Esophagus muscularis mucosa (tissue), 4 donors: ENCODE data around the gene CDHR4. TPM values are rescaled to one million over a fixed set of nuclear protein-coding genes. Genes with fewer than 3 reads are reported as not detected.

Experiments used
- DNase-seq: peaks from one replicate; pipeline ENCODE4 v3.0.0-alpha.2; 2017; ENCODE audit errors: extremely low spot score
- H3K27ac ChIP-seq, 4 donors: fragments of 200-600 bp; sonication (generic); replicated peaks in 1 of 4; 1 replicate in 3 of 4; 2 replicates in 1 of 4; pipeline ENCODE4 v1.5.1; 2016 to 2019; ENCODE audit warnings: mild to moderate bottlenecking in 1 of 4
- H3K27me3 ChIP-seq, 4 donors: fragments of 200-600 bp; sonication (generic); one replicate each; pipeline versions ENCODE4 v1.5.1 to v1.6.0; 2016 to 2019
- H3K36me3 ChIP-seq, 4 donors: fragments of 200-600 bp; sonication (generic); one replicate each; pipeline ENCODE4 v1.5.1; 2016 to 2019
- H3K4me1 ChIP-seq, 4 donors: fragments of 200-600 bp; sonication (generic); one replicate each; pipeline ENCODE4 v1.5.1; 2016 to 2019
- H3K4me3 ChIP-seq, 4 donors: fragments of 200-600 bp; sonication (generic); 1 replicate in 2 of 4; 2 replicates in 2 of 4; pipeline ENCODE4 v1.5.1; 2016 to 2019; ENCODE audit warnings: mild to moderate bottlenecking in 4 of 4, moderate library complexity in 1 of 4
- H3K9me3 ChIP-seq, 4 donors: fragments of 200-600 bp; sonication (generic); 1 replicate in 3 of 4; 2 replicates in 1 of 4; pipeline ENCODE4 v1.5.1; 2016 to 2019
- CTCF ChIP-seq, 3 experiments: fragments of 200-600 bp in 2 of 3; fragments of 450-650 bp in 1 of 3; sonication (generic) in 2 of 3; IDR thresholded peaks; one replicate each; pipeline ENCODE4 v1.5.1; 2017 to 2019; ENCODE audit warnings: antibody characterized with exemption in 3 of 3, mild to moderate bottlenecking in 2 of 3, moderate library complexity in 1 of 3
- EP300 ChIP-seq: sonication (generic); formaldehyde crosslinking; IDR thresholded peaks from one replicate; pipeline ENCODE4 v1.6.1; 2017; ENCODE audit warnings: antibody characterized with exemption
- POLR2A ChIP-seq: fragments of 450-650 bp; IDR thresholded peaks from one replicate; pipeline ENCODE4 v1.6.1; 2017; ENCODE audit warnings: antibody characterized with exemption, moderate library complexity, mild to moderate bottlenecking, low read depth
- POLR2AphosphoS5 ChIP-seq, 2 donors: sonication (generic); formaldehyde crosslinking; IDR thresholded peaks; one replicate each; pipeline ENCODE4 v1.6.1; 2017; ENCODE audit warnings: antibody characterized with exemption in 2 of 2
- WGBS: methylation state at CpG from one replicate; pipeline ENCODE4 v1.1.5; 2018; 5-methylcytosine and 5-hydroxymethylcytosine counted together
- intact Hi-C: fragments of 100-400 bp; cut with DNase I; formaldehyde crosslinking; loops from one replicate; pipeline ENCODE4 v1.15.1; 2023
- total RNA-seq, 4 donors: library from RNA; depleted of rRNA; stranded (reverse); fragments of >200 nt; gene quantifications; one replicate each; pipeline versions ENCODE4 v1.1.0 to v1.2.1, GENCODE V29; 2016

The CDHR4 gene
- total RNA-seq, 4 donors from 2014 or later, result 0.17 TPM; not detected in 3

GRCh38 chr3:49799105-49799504 is 568 bp downstream of the CDHR4 start:
- no peak for DNase-seq
- Histone ChIP-seq H3K27me3 (peaks cover 0 to 4% (median 0%) of the 10 kb centered on the region in 4 donors), H3K36me3 (no peaks in the 10 kb centered on the region), H3K4me1 (peaks cover 8 to 27% (median 24%) of the 10 kb centered on the region in 4 donors), H3K27ac (peak overlapping the region in 1 of 4 donors; percentile 35), H3K9me3 (no peaks in the 10 kb centered on the region), H3K4me3 (no peak overlapping the region)
- intact Hi-C loops, result no loop called here
- WGBS, result 100% methylated on average over 1 of the region's 1 CpG
- TF ChIP-seq CTCF (IDR thresholded peaks at IDR 0.05), result no peak
- no peak for TF ChIP-seq EP300
- no peak for TF ChIP-seq POLR2AphosphoS5 (IDR thresholded peaks at IDR 0.05)
- TF ChIP-seq POLR2A, result no peak

- intact Hi-C loops, result no loop called here
- no peak for DNase-seq
- no peaks in the 10 kb centered on the region for H3K36me3 ChIP-seq
- peaks cover 3 to 13% (median 9%) of the 10 kb centered on the region in 4 donors for H3K4me1 ChIP-seq
- 91% methylated on average over 12 of the region's 24 CpGs for WGBS
- no peaks in the 10 kb centered on the region for H3K27me3 ChIP-seq
- H3K4me3 ChIP-seq, result no peak overlapping the region
- TF ChIP-seq POLR2A, result no peak
- no peak for TF ChIP-seq EP300
- no peak for TF ChIP-seq POLR2AphosphoS5 (IDR thresholded peaks at IDR 0.05)
- no peak for TF ChIP-seq CTCF (IDR thresholded peaks at IDR 0.05)
- H3K27ac ChIP-seq, result no peak overlapping the region
- H3K9me3 ChIP-seq, result no peaks in the 10 kb centered on the region
Measured at GRCh38 chr3:49794926-49795905, 4.5 kb downstream of the CDHR4 start.

- peaks cover under 1 to 5% (median 2%) of the 10 kb centered on the region in 4 donors for H3K4me1 ChIP-seq
- H3K9me3 ChIP-seq, result no peaks in the 10 kb centered on the region
- no peak for DNase-seq
- H3K27me3 ChIP-seq, result no peaks in the 10 kb centered on the region
- H3K27ac ChIP-seq, result no peak overlapping the region
- intact Hi-C loops, result no loop called here
- TF ChIP-seq CTCF (IDR thresholded peaks at IDR 0.05) (no peak), POLR2AphosphoS5 (IDR thresholded peaks at IDR 0.05) (no peak), EP300 (no peak), POLR2A (no peak)
- no peak overlapping the region for H3K4me3 ChIP-seq
- H3K36me3 ChIP-seq, result no peaks in the 10 kb centered on the region
- 77% methylated on average over 4 of the region's 4 CpGs for WGBS
Measured at GRCh38 chr3:49794431-49794830, 5.2 kb downstream of the CDHR4 start.

- 96% methylated on average over 11 of the region's 13 CpGs for WGBS
- intact Hi-C loops, result no loop called here
- TF ChIP-seq EP300 (no peak), CTCF (IDR thresholded peaks at IDR 0.05) (no peak), POLR2AphosphoS5 (IDR thresholded peaks at IDR 0.05) (no peak), POLR2A (no peak)
Measured at GRCh38 chr3:49793486-49794085, 6.1 kb downstream of the CDHR4 start.

More at GRCh38 chr3:49793486-49794085, 6.1 kb downstream of the CDHR4 start:
- no peak overlapping the region for H3K27ac ChIP-seq
- no peak for DNase-seq
- no peaks in the 10 kb centered on the region for H3K36me3 ChIP-seq
- no peaks in the 10 kb centered on the region for H3K9me3 ChIP-seq
- H3K4me1 ChIP-seq, result no peaks in the 10 kb centered on the region
- H3K4me3 ChIP-seq, result no peak overlapping the region
- no peaks in the 10 kb centered on the region for H3K27me3 ChIP-seq
